BE2C (cell line): Measurements from ENCODE around the gene SAMSN1.

ENCODE experiments used
- DNase-seq: peaks from one replicate; pipeline ENCODE4 v3.0.0-alpha.2; 2020
- H3K27me3 ChIP-seq: fragments of 250-450 bp; sonication (Bioruptor Pico); 2 replicates; pipeline ENCODE4 v1.5.1; 2020; ENCODE audit warnings: mild to moderate bottlenecking
- H3K36me3 ChIP-seq: fragments of 250-450 bp; sonication (Bioruptor Pico); 2 replicates; pipeline ENCODE4 v1.5.1; 2020; ENCODE audit warnings: mild to moderate bottlenecking
- H3K4me1 ChIP-seq: fragments of 250-450 bp; sonication (Bioruptor Pico); 2 replicates; pipeline ENCODE4 v1.5.1; 2020
- H3K4me3 ChIP-seq: 2 replicates; pipeline ENCODE4 v1.5.1; 2011; ENCODE audit warnings: low read depth, low read length
- H3K9me3 ChIP-seq: fragments of 250-450 bp; sonication (Bioruptor Pico); 2 replicates; pipeline ENCODE4 v1.5.1; 2020
- TF ChIP-seq, protein P1 (sequence below): IDR thresholded peaks from 2 replicates; pipeline ENCODE4 v1.5.1; 2012; ENCODE audit warnings: mild to moderate bottlenecking, low read depth, low read length

The SAMSN1 gene

DNA sequence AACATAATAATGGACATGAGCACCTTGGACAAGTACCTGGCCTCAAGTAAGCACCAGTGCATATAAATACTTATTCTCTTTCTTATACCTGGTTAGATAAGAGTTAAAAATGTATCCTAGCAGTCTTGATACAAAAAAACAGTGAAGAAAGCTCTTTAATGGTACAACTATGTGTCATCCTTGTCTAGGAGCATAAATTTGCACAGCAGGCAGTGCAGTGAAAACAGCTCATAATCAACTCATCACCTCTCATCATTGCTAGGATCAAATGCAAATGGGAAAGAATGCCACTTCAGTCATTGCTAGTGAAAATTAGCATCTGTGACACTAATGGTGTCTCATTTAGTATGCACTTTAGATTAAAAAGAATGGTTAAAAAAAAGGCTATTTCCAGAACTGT lies 7.6 kb downstream of the SAMSN1 start:
- Histone ChIP-seq H3K27me3 (no peaks in the 10 kb centered on the region), H3K4me1 (no peaks in the 10 kb centered on the region), H3K4me3 (no peak overlapping the region), H3K36me3 (no peaks in the 10 kb centered on the region), H3K9me3 (no peaks in the 10 kb centered on the region)
- TF ChIP-seq, protein P1, sequence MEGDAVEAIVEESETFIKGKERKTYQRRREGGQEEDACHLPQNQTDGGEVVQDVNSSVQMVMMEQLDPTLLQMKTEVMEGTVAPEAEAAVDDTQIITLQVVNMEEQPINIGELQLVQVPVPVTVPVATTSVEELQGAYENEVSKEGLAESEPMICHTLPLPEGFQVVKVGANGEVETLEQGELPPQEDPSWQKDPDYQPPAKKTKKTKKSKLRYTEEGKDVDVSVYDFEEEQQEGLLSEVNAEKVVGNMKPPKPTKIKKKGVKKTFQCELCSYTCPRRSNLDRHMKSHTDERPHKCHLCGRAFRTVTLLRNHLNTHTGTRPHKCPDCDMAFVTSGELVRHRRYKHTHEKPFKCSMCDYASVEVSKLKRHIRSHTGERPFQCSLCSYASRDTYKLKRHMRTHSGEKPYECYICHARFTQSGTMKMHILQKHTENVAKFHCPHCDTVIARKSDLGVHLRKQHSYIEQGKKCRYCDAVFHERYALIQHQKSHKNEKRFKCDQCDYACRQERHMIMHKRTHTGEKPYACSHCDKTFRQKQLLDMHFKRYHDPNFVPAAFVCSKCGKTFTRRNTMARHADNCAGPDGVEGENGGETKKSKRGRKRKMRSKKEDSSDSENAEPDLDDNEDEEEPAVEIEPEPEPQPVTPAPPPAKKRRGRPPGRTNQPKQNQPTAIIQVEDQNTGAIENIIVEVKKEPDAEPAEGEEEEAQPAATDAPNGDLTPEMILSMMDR: no peak
- DNase-seq: no peak

DNA sequence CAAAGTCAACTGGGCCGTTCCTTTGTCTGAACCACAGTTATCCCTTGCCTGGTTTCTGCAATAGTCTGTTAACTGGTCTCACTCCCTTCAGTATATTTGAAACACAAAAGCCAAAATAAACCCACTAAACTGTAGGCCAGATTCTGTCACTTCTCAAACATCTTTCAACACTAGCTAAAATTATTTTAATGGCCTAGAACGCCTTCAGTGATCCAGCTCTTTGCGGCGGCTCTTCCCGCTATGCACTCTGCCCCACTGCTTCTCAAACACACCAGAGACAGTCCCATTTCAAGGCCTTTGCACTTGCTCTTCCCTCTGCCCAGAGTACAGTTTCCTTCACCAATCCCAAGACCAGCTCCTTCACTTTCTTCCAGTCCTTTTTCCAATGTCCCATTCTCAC lies 9.2 kb downstream of the SAMSN1 start:
- no peak for DNase-seq
- Histone ChIP-seq H3K36me3 (no peaks in the 10 kb centered on the region), H3K4me3 (no peak overlapping the region), H3K4me1 (no peaks in the 10 kb centered on the region), H3K9me3 (no peaks in the 10 kb centered on the region), H3K27me3 (no peaks in the 10 kb centered on the region)
- TF ChIP-seq, protein P1: no peak

DNA sequence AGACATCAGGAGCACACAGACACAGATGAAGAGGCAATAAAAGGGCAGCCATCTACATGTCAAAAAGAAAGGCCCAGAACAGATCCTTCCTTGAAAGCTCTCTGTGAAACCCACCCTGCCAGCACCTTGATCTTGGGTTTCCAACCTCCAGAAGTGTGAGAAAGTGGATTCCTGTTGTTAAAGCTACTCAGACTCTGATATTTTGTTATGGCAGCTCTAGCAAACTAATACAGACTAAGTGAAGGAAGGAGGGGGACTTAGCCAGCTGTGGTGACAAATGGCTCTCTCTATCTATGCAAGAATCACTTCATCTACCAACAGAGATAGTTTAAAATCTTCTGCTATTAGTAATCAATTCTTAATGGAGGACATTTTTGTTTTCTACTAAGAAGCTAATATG lies 10.4 kb downstream of the SAMSN1 start:
- no peak for DNase-seq
- Histone ChIP-seq H3K4me1 (no peaks in the 10 kb centered on the region), H3K27me3 (no peaks in the 10 kb centered on the region), H3K9me3 (no peaks in the 10 kb centered on the region), H3K4me3 (no peak overlapping the region), H3K36me3 (no peaks in the 10 kb centered on the region)
- TF ChIP-seq, protein P1: no peak

DNA sequence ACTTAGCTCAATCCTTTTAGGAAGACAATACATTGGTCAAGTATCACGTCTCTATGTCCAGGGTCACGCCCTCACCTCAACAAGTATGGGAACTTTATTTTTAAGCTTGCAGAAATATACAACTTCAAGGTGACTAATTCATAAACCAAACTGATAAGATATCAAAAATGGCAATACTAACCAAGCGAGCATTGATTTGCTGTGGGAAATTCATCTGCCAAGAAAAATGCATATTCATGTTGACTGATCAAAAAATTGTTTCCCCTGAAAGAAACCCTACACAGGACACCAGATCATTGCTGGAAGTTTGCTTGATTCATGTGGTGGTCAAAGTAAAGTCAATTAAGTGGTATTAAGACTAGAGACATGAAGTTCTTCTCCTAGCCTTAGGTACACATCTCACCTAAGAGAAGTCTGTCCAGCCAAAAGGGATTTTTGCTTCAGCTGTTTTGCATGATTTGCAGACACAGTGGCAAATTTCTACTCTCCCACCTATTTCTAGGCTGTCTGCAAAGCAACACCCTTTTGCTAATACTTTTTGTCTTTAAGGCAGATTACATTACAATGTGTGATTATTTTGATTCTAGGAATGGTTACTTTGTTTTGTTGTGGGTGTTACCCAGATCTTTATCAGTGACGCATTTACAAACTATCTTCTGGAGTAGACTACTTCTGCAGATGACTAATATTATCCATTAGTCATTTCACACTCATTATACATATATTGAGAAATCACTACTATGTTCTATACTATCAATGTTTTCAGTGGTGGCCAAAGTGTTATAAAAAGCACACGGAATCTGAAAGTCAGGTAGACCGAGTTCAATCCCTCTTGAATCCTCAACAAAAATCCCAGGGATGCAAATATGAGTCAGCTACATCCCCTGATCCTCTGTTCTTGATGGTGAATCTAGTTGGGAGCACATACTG lies 12.4 kb downstream of the SAMSN1 start:
- H3K4me3 ChIP-seq: no peak overlapping the region
- DNase-seq: no peak

DNA sequence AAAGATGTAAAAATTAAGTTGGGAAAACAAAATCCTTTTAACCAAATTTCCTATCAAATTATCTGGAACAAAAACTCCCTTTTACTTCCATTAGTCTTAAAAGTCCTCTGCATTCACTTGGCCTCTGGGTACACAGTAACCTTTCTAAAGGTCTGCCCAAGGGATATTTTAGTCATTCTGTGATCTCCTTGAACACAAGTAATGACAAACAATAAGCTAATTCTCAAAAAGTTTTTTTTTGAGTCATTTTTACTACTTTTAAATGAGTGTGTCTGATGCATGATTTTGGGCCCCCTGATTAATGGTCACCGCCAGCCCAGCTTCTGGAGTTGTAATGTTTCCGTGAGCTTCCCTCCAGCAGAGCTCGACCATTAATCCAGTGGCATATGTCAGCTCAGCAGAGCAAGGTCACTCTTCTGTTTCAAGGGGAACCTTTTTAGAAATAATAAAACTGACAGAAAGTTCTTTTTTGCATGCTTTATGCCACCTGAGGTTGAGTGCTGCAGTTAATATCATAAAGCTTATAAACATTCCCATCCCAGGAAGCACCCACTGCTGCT lies 14.3 kb downstream of the SAMSN1 start:
- Histone ChIP-seq H3K9me3 (no peaks in the 10 kb centered on the region), H3K4me1 (no peaks in the 10 kb centered on the region), H3K36me3 (no peaks in the 10 kb centered on the region), H3K4me3 (no peak overlapping the region), H3K27me3 (no peaks in the 10 kb centered on the region)
- TF ChIP-seq, protein P1: no peak
- DNase-seq: no peak

More for the DNA sequence above, 12.4 kb downstream of the SAMSN1 start:
- no peaks in the 10 kb centered on the region for H3K4me1 ChIP-seq
- TF ChIP-seq, protein P1: no peak
- no peaks in the 10 kb centered on the region for H3K9me3 ChIP-seq
- no peaks in the 10 kb centered on the region for H3K36me3 ChIP-seq
- no peaks in the 10 kb centered on the region for H3K27me3 ChIP-seq

DNA sequence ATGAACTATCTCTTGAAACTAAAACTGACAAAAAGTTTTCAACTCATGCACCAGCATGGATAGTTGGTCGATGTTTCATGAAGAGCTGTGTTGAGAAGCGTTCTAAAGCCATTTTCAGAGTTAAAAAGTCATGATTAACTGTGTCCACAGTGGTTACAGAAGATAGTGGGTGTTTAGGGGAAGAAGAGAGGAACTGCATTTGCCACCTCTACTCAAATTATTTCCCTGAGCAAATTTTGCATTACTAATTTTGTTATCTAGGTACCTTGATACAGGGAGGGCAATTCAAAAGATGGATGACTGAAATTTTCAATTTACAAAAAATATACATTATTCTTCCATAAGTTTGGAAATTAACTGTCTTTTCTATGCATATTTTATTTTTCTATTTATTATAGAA lies 15.5 kb downstream of the SAMSN1 start:
- DNase-seq: no peak
- no peaks in the 10 kb centered on the region for H3K27me3 ChIP-seq
- H3K36me3 ChIP-seq: no peaks in the 10 kb centered on the region
- TF ChIP-seq, protein P1: no peak
- H3K9me3 ChIP-seq: no peaks in the 10 kb centered on the region
- no peak overlapping the region for H3K4me3 ChIP-seq
- H3K4me1 ChIP-seq: no peaks in the 10 kb centered on the region
